GM12891 (cell line): ENCODE measurements around the gene XPC.

Source experiments
- PAX5 ChIP-seq: IDR thresholded peaks from 2 replicates; pipeline ENCODE4 v1.6.1; 2011; ENCODE audit warnings: low read length, moderate library complexity, mild to moderate bottlenecking; ENCODE audit not compliant: insufficient read depth, severe bottlenecking
- POLR2A ChIP-seq: IDR thresholded peaks from 2 replicates; pipeline ENCODE4 v1.6.1; 2011; ENCODE audit warnings: low read depth, low read length, control low read depth
- POLR2AphosphoS5 ChIP-seq: IDR thresholded peaks from 2 replicates; pipeline ENCODE4 v1.6.1; 2011; ENCODE audit warnings: low read depth, low read length, control low read depth
- POU2F2 ChIP-seq: IDR thresholded peaks from 2 replicates; pipeline ENCODE4 v1.6.1; 2011; ENCODE audit warnings: low read depth, mild to moderate bottlenecking, control low read depth, low read length, moderate library complexity
- SPI1 ChIP-seq: IDR thresholded peaks from 2 replicates; pipeline ENCODE4 v1.6.1; 2011; ENCODE audit warnings: low read depth, low read length, control low read depth
- TAF1 ChIP-seq: IDR thresholded peaks from 2 replicates; pipeline ENCODE4 v1.6.1; 2011; ENCODE audit warnings: low read depth, low read length, control low read depth

GRCh38 chr3:14138878-14139655, 39.3 kb downstream of the XPC start:
- TF ChIP-seq POLR2A (no peak), PAX5 (no peak), SPI1 (no peak), POLR2AphosphoS5 (no peak), TAF1 (no peak), POU2F2 (no peak)
